IMR-90 (cell line): ENCODE data around the gene TEX48.

ENCODE experiments used
- BHLHE40 ChIP-seq: fragments of 150-350 bp; IDR thresholded peaks from 2 replicates; pipeline ENCODE4 v1.6.1; 2016; ENCODE audit warnings: mild to moderate bottlenecking, low read depth, low read length
- CEBPB ChIP-seq: IDR thresholded peaks from 2 replicates; pipeline ENCODE4 v1.6.1; 2012; ENCODE audit warnings: low read depth, low read length, improper control_type of control experiment
- CHD1 ChIP-seq: IDR thresholded peaks from 2 replicates; pipeline ENCODE4 v1.6.1; 2012; ENCODE audit warnings: low read depth, low read length, improper control_type of control experiment
- FOS ChIP-seq: fragments of 150-350 bp; IDR thresholded peaks from 2 replicates; pipeline ENCODE4 v1.6.1; 2016; ENCODE audit warnings: low read depth, low read length
- MAFK ChIP-seq: IDR thresholded peaks from 2 replicates; pipeline ENCODE4 v1.6.1; 2012; ENCODE audit warnings: low read depth, low read length, improper control_type of control experiment
- MAZ ChIP-seq: IDR thresholded peaks from 2 replicates; pipeline ENCODE4 v1.6.1; 2012; ENCODE audit warnings: low read depth, mild to moderate bottlenecking, low read length, improper control_type of control experiment, moderate library complexity, borderline replicate concordance
- MXI1 ChIP-seq: IDR thresholded peaks from 2 replicates; pipeline ENCODE4 v1.6.1; 2012; ENCODE audit warnings: low read depth, mild to moderate bottlenecking, low read length, moderate library complexity, borderline replicate concordance
- NFE2L2 ChIP-seq: fragments of 150-350 bp; IDR thresholded peaks from 2 replicates; pipeline ENCODE4 v1.6.1; 2016; ENCODE audit warnings: low read depth, mild to moderate bottlenecking, low read length
- POLR2A ChIP-seq: IDR thresholded peaks from 2 replicates; pipeline ENCODE4 v1.6.1; 2012; ENCODE audit warnings: mild to moderate bottlenecking, low read depth, low read length
- RAD21 ChIP-seq: IDR thresholded peaks from 2 replicates; pipeline ENCODE4 v1.6.1; 2012; ENCODE audit warnings: low read length, improper control_type of control experiment
- RCOR1 ChIP-seq: IDR thresholded peaks from 2 replicates; pipeline ENCODE4 v1.6.1; 2012; ENCODE audit warnings: mild to moderate bottlenecking, low read length, improper control_type of control experiment; ENCODE audit not compliant: insufficient replicate concordance
- RFX5 ChIP-seq: IDR thresholded peaks from 2 replicates; pipeline ENCODE4 v1.8.0; 2012; ENCODE audit warnings: low read depth, mild to moderate bottlenecking, low read length, moderate library complexity
- SMC3 ChIP-seq: fragments of 150-350 bp; IDR thresholded peaks from 2 replicates; pipeline ENCODE4 v1.6.1; 2016; ENCODE audit warnings: low read depth, mild to moderate bottlenecking, antibody characterized with exemption, low read length, moderate library complexity
- TF ChIP-seq, protein P1 (sequence below): conservative IDR thresholded peaks from 2 replicates; pipeline ENCODE4 v1.5.1; 2012; ENCODE audit warnings: mild to moderate bottlenecking, low read depth, low read length, improper control_type of control experiment

DNA sequence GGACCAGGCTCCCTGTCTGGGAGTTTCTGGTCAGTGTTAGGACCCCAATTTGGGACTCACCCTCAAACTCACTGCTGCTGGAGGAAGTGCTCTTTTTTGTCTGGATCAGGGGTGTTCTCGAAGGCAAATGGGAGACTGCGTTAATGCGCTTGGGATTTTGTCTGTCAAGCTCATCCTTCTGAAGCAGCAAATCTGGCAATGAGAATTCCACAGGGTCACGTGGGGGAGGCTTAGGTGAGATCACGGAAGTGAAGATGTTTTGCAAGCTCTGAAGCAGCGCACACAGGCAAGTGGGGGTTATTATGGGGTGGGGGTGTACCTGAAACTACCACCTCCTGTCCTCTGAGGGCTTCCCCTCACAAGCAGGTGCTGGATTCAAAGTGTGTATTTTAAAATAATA, 13.8 kb downstream of the TEX48 start:
- no peak for TF ChIP-seq POLR2A
- no peak for TF ChIP-seq SMC3
- TF ChIP-seq RCOR1 = no peak
- TF ChIP-seq, protein P1, sequence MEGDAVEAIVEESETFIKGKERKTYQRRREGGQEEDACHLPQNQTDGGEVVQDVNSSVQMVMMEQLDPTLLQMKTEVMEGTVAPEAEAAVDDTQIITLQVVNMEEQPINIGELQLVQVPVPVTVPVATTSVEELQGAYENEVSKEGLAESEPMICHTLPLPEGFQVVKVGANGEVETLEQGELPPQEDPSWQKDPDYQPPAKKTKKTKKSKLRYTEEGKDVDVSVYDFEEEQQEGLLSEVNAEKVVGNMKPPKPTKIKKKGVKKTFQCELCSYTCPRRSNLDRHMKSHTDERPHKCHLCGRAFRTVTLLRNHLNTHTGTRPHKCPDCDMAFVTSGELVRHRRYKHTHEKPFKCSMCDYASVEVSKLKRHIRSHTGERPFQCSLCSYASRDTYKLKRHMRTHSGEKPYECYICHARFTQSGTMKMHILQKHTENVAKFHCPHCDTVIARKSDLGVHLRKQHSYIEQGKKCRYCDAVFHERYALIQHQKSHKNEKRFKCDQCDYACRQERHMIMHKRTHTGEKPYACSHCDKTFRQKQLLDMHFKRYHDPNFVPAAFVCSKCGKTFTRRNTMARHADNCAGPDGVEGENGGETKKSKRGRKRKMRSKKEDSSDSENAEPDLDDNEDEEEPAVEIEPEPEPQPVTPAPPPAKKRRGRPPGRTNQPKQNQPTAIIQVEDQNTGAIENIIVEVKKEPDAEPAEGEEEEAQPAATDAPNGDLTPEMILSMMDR = no peak
- TF ChIP-seq FOS = no peak
- TF ChIP-seq MAFK = no peak
- no peak for TF ChIP-seq RFX5
- TF ChIP-seq NFE2L2 = no peak
- TF ChIP-seq MXI1 = no peak
- TF ChIP-seq RAD21 = no peak
- no peak for TF ChIP-seq CEBPB
- no peak for TF ChIP-seq CHD1
- no peak for TF ChIP-seq MAZ
- TF ChIP-seq BHLHE40 = no peak
